Measurements from ENCODE around the gene TIAL1.
A peak's percentile ranks its signal among the peaks of the same experiment; 100 is the strongest.

Gene TIAL1

GRCh38 chr10:119545310-119545709 is 51.5 kb downstream of the TIAL1 start:
- H3K36me3 ChIP-seq (ENCODE audit: control insufficient read depth, insufficient read depth, low read length): no peaks in the 10 kb centered on the region

GRCh38 chr10:119543814-119544642 is 52.7 kb downstream of the TIAL1 start:
- H3K4me2 ChIP-seq (ENCODE audit: low read length): no peak overlapping the region
- H3K36me3 ChIP-seq (ENCODE audit: control insufficient read depth, insufficient read depth, low read length): no peaks in the 10 kb centered on the region
- H3K27me3 ChIP-seq (ENCODE audit: control insufficient read depth, insufficient read depth, low read length): no peaks in the 10 kb centered on the region
- H3K9ac ChIP-seq: no peak overlapping the region
- peaks cover 3% of the 10 kb centered on the region for H3K4me1 ChIP-seq
- H3K27ac ChIP-seq: no peak overlapping the region
- H3K9me3 ChIP-seq (ENCODE audit: control insufficient read depth, low read length): no peaks in the 10 kb centered on the region
- H3K79me2 ChIP-seq: no peaks in the 10 kb centered on the region
- no peak overlapping the region for H3K4me3 ChIP-seq (ENCODE audit: low read depth, low read length)
- H2AFZ ChIP-seq: no peak overlapping the region
- TF ChIP-seq CTCF (IDR thresholded peaks at IDR 0.05): no peak

More at GRCh38 chr10:119545310-119545709, 51.5 kb downstream of the TIAL1 start:
- Histone ChIP-seq H3K79me2 (no peaks in the 10 kb centered on the region), H3K4me2 (ENCODE audit: low read length) (no peak overlapping the region), H3K9me3 (ENCODE audit: control insufficient read depth, low read length) (no peaks in the 10 kb centered on the region), H3K4me1 (peaks cover 3% of the 10 kb centered on the region), H3K4me3 (ENCODE audit: low read depth, low read length) (no peak overlapping the region), H3K9ac (no peak overlapping the region), H3K27ac (no peak overlapping the region), H3K27me3 (ENCODE audit: control insufficient read depth, insufficient read depth, low read length) (no peaks in the 10 kb centered on the region), H2AFZ (no peak overlapping the region)
- no peak for TF ChIP-seq CTCF (IDR thresholded peaks at IDR 0.05)

- Histone ChIP-seq H3K9me3 (ENCODE audit: control insufficient read depth, low read length) (no peaks in the 10 kb centered on the region), H3K36me3 (ENCODE audit: control insufficient read depth, insufficient read depth, low read length) (no peaks in the 10 kb centered on the region), H3K79me2 (no peaks in the 10 kb centered on the region), H3K4me3 (ENCODE audit: low read depth, low read length) (peak overlapping the region; percentile 44), H3K9ac (no peak overlapping the region), H2AFZ (peak overlapping the region; percentile 89), H3K4me2 (ENCODE audit: low read length) (peak overlapping the region; percentile 77), H3K4me1 (peaks cover 3% of the 10 kb centered on the region), H3K27ac (no peak overlapping the region), H3K27me3 (ENCODE audit: control insufficient read depth, insufficient read depth, low read length) (no peaks in the 10 kb centered on the region)
- peak; percentile 43 for TF ChIP-seq CTCF (IDR thresholded peaks at IDR 0.05)
These were observed 53.6 kb downstream of the TIAL1 start for GRCh38 chr10:119542988-119543813.

- Histone ChIP-seq H3K4me3 (ENCODE audit: low read depth, low read length) (peak within 1 kb of the TSS; percentile 44), H3K36me3 (ENCODE audit: control insufficient read depth, insufficient read depth, low read length) (no peaks in the 10 kb centered on the region), H3K27me3 (ENCODE audit: control insufficient read depth, insufficient read depth, low read length) (no peaks in the 10 kb centered on the region), H3K9me3 (ENCODE audit: control insufficient read depth, low read length) (no peaks in the 10 kb centered on the region), H3K27ac (no peak within 1 kb of the TSS), H3K79me2 (no peaks in the 10 kb centered on the region), H2AFZ (peak within 1 kb of the TSS; percentile 89), H3K4me1 (peaks cover 3% of the 10 kb centered on the region), H3K4me2 (ENCODE audit: low read length) (peak within 1 kb of the TSS; percentile 77), H3K9ac (no peak within 1 kb of the TSS)
- TF ChIP-seq CTCF (IDR thresholded peaks at IDR 0.05): no peak
These were observed 54.3 kb downstream of the TIAL1 start, which contains the start of gene RGS10 for GRCh38 chr10:119542357-119542987. Gene RGS10, minus strand, starts transcription at chr10:119542719. Its CDS starts 81 bp downstream, at chr10:119542638.
